A549 (cell line): ENCODE data around the gene SNX20. TPM values are rescaled to one million over a fixed set of nuclear protein-coding genes. Genes with fewer than 3 reads are reported as not detected.

ENCODE experiments used
- ATAC-seq, 2 experiments: fragments of 200-7000 bp in 1 of 2; fragments of >200 bp in 1 of 2; cut with Nextera tagmentation in 1 of 2; cut with Tn5 transposase in 1 of 2; 3 replicates each; pipeline versions ENCODE4 v1.8.0 to v1.9.1; 2018 to 2020; ENCODE audit warnings: mild to moderate bottlenecking in 1 of 2, moderate library complexity in 1 of 2
- CTCF ChIA-PET: fragments of 300-600 bp; sonication (Branson Sonifier 250); formaldehyde crosslinking; extraction: SDS; loops from one replicate; lab custom pipeline; 2021; ENCODE audit warnings: antibody characterized with exemption, inconsistent platforms; lab: Yijun Ruan, JAX
- POLR2A ChIA-PET: fragments of 350-600 bp; formaldehyde crosslinking; extraction: SDS; loops from one replicate; lab custom pipeline; 2021; ENCODE audit warnings: antibody characterized with exemption, inconsistent platforms; lab: Yijun Ruan, JAX
- DNase-seq, 2 experiments: peaks; one replicate each; pipeline versions ENCODE4 v3.0.0 to v3.0.0-alpha.2; 2011 to 2016; ENCODE audit warnings: low read depth in 1 of 2, low spot score in 1 of 2
- FAIRE-seq: peaks from 2 replicates; lab custom pipeline; 2011; peaks lifted over from hg19 to GRCh38; lab: Jason Lieb, UNC
- H3K27ac ChIP-seq, 2 experiments: fragments of >200 bp; sonication (Bioruptor Twin); formaldehyde crosslinking; 3 replicates each; pipeline ENCODE4 v1.5.1; 2016 to 2017
- H3K4me1 ChIP-seq: fragments of >200 bp; sonication (Bioruptor Twin); formaldehyde crosslinking; 3 replicates; pipeline ENCODE4 v1.6.1; 2016
- H3K4me2 ChIP-seq: fragments of >200 bp; sonication (Bioruptor Twin); formaldehyde crosslinking; 3 replicates; pipeline ENCODE4 v1.6.1; 2016
- H3K4me3 ChIP-seq: fragments of >200 bp; sonication (Bioruptor Twin); formaldehyde crosslinking; 3 replicates; pipeline ENCODE4 v1.5.1; 2016
- H3K9me3 ChIP-seq: fragments of >200 bp; sonication (Bioruptor Twin); formaldehyde crosslinking; 3 replicates; pipeline ENCODE4 v1.6.1; 2016
- CBX2 ChIP-seq: fragments of 200-600 bp; sonication (generic); IDR thresholded peaks from 2 replicates; pipeline ENCODE4 v1.6.1; 2016; ENCODE audit warnings: low read depth, mild to moderate bottlenecking, borderline replicate concordance
- CBX8 ChIP-seq: fragments of 200-600 bp; sonication (generic); IDR thresholded peaks from 2 replicates; pipeline ENCODE4 v1.6.1; 2016
- CEBPB ChIP-seq, 2 experiments: fragments of >200 bp in 1 of 2; sonication (Bioruptor Twin) in 1 of 2; formaldehyde crosslinking in 1 of 2; IDR thresholded peaks; 2 replicates each; pipeline ENCODE4 v1.6.1; 2012 to 2016
- EP300 ChIP-seq, 2 experiments: fragments of >200 bp; sonication (Bioruptor Twin); formaldehyde crosslinking; IDR thresholded peaks; 2 replicates in 1 of 2; 3 replicates in 1 of 2; pipeline ENCODE4 v1.6.1; 2016 to 2017
- FOXS1 ChIP-seq: fragments of 250-450 bp; sonication (Bioruptor Pico); IDR thresholded peaks from 2 replicates; pipeline ENCODE4 v1.5.0; 2020; ENCODE audit warnings: mild to moderate bottlenecking, moderate library complexity
- HDAC2 ChIP-seq: fragments of 200-600 bp; sonication (generic); IDR thresholded peaks from 2 replicates; pipeline ENCODE4 v1.6.1; 2016
- HES2 ChIP-seq: fragments of >200 bp; sonication (Bioruptor Twin); formaldehyde crosslinking; IDR thresholded peaks from 2 replicates; pipeline ENCODE4 v1.6.1; 2016
- HMGXB4 ChIP-seq: fragments of 250-450 bp; sonication (Bioruptor Pico); IDR thresholded peaks from 2 replicates; pipeline ENCODE4 v1.5.0; 2021; ENCODE audit warnings: mild to moderate bottlenecking, moderate library complexity, borderline replicate concordance
- HOXB5 ChIP-seq: fragments of 250-450 bp; sonication (Bioruptor Pico); IDR thresholded peaks from 2 replicates; pipeline ENCODE4 v1.5.0; 2020; ENCODE audit warnings: mild to moderate bottlenecking, moderate library complexity
- JUNB ChIP-seq: fragments of >200 bp; sonication (Bioruptor Twin); formaldehyde crosslinking; IDR thresholded peaks from 2 replicates; pipeline ENCODE4 v1.6.1; 2016
- KDM5A ChIP-seq: fragments of 200-600 bp; sonication (generic); IDR thresholded peaks from 2 replicates; pipeline ENCODE4 v1.6.1; 2016; ENCODE audit warnings: antibody characterized with exemption, mild to moderate bottlenecking
- MAFK ChIP-seq: fragments of 450-650 bp; IDR thresholded peaks from 2 replicates; pipeline ENCODE4 v1.6.1; 2014; ENCODE audit not compliant: partially characterized antibody
- MAZ ChIP-seq: fragments of 150-350 bp; IDR thresholded peaks from 2 replicates; pipeline ENCODE4 v1.6.1; 2014; ENCODE audit warnings: antibody characterized with exemption, low read depth, low read length, borderline replicate concordance
- NR3C1 ChIP-seq: fragments of >200 bp; sonication (Bioruptor Twin); formaldehyde crosslinking; IDR thresholded peaks from 3 replicates; pipeline ENCODE4 v1.6.1; 2017
- RAD21 ChIP-seq, 2 experiments: fragments of >200 bp in 1 of 2; sonication (Bioruptor Twin) in 1 of 2; formaldehyde crosslinking in 1 of 2; IDR thresholded peaks in 1 of 2; conservative IDR thresholded peaks in 1 of 2; 2 replicates in 1 of 2; 3 replicates in 1 of 2; pipeline ENCODE4 v1.6.1; 2012 to 2018; ENCODE audit warnings: inconsistent platforms in 1 of 2
- RARB ChIP-seq: fragments of 250-450 bp; sonication (Bioruptor Pico); IDR thresholded peaks from 2 replicates; pipeline ENCODE4 v1.8.0; 2021; ENCODE audit warnings: mild to moderate bottlenecking, moderate library complexity
- RCOR1 ChIP-seq: fragments of 150-350 bp; IDR thresholded peaks from 2 replicates; pipeline ENCODE4 v1.6.1; 2014; ENCODE audit warnings: antibody characterized with exemption, low read length, low read depth
- SMC3 ChIP-seq: fragments of >200 bp; sonication (Bioruptor Twin); formaldehyde crosslinking; IDR thresholded peaks from 3 replicates; pipeline ENCODE4 v1.6.1; 2018; ENCODE audit warnings: inconsistent platforms
- SREBF2 ChIP-seq: fragments of 450-650 bp; IDR thresholded peaks from 2 replicates; pipeline ENCODE4 v1.6.1; 2014; ENCODE audit warnings: mild to moderate bottlenecking, moderate library complexity
- TFCP2L1 ChIP-seq: fragments of 250-450 bp; sonication (Bioruptor Pico); IDR thresholded peaks from 2 replicates; pipeline ENCODE4 v1.5.0; 2021; ENCODE audit warnings: mild to moderate bottlenecking
- ZC3H11A ChIP-seq: fragments of 450-650 bp; IDR thresholded peaks from 2 replicates; pipeline ENCODE4 v1.6.1; 2014; ENCODE audit warnings: antibody characterized with exemption, mild to moderate bottlenecking
- ZFP36 ChIP-seq: fragments of 450-650 bp; IDR thresholded peaks from 2 replicates; pipeline ENCODE4 v1.6.1; 2014; ENCODE audit warnings: borderline replicate concordance; ENCODE audit not compliant: partially characterized antibody
- WGBS: methylation state at CpG from one replicate; pipeline ENCODE4 v1.1.6; 2017; ENCODE audit errors: missing lambda C conversion rate; 5-methylcytosine and 5-hydroxymethylcytosine counted together
- polyA minus RNA-seq: library from RNA; depleted of rRNA, polyadenylated mRNA; stranded (reverse); fragments of >200 nt; gene quantifications from 2 replicates; pipeline ENCODE4 v1.2.3, GENCODE V29; 2011; rRNA and poly(A)+ RNA removed
- polyA plus RNA-seq, 4 experiments: library from polyadenylated mRNA; depleted of rRNA in 3 of 4; stranded (reverse); fragments of >200 nt; fragmentation: RNase III in 1 of 4; extraction: RNeasy Plus Mini Kit Qiagen cat#74134 plus additional on column Dnase treatment in 1 of 4; gene quantifications; 2 replicates in 3 of 4; 3 replicates in 1 of 4; pipeline ENCODE4 v1.2.3, GENCODE V29; 2011 to 2017
- TF ChIP-seq, protein P1 (sequence below): fragments of 450-650 bp; IDR thresholded peaks from 2 replicates; pipeline ENCODE4 v1.6.1; 2014; ENCODE audit warnings: antibody characterized with exemption
- TF ChIP-seq, protein P2 (sequence below): IDR thresholded peaks from 2 replicates; pipeline ENCODE4 v1.6.1; 2012; ENCODE audit warnings: low read depth, borderline replicate concordance

SNX20 gene
- polyA plus RNA-seq (2011; rRNA removed) (not detected in 2 replicates), polyA plus RNA-seq (2017; fragmentation: RNase III; extraction: RNeasy Plus Mini Kit Qiagen cat#74134 plus additional on column Dnase treatment) (not detected in 3 replicates), polyA minus RNA-seq (not detected in 2 replicates)
- not detected in 2 replicates for polyA plus RNA-seq (2012; cell fraction: cytosol; rRNA removed)
- not detected in 2 replicates for polyA plus RNA-seq (2012; cell fraction: nucleus; rRNA removed)

DNA sequence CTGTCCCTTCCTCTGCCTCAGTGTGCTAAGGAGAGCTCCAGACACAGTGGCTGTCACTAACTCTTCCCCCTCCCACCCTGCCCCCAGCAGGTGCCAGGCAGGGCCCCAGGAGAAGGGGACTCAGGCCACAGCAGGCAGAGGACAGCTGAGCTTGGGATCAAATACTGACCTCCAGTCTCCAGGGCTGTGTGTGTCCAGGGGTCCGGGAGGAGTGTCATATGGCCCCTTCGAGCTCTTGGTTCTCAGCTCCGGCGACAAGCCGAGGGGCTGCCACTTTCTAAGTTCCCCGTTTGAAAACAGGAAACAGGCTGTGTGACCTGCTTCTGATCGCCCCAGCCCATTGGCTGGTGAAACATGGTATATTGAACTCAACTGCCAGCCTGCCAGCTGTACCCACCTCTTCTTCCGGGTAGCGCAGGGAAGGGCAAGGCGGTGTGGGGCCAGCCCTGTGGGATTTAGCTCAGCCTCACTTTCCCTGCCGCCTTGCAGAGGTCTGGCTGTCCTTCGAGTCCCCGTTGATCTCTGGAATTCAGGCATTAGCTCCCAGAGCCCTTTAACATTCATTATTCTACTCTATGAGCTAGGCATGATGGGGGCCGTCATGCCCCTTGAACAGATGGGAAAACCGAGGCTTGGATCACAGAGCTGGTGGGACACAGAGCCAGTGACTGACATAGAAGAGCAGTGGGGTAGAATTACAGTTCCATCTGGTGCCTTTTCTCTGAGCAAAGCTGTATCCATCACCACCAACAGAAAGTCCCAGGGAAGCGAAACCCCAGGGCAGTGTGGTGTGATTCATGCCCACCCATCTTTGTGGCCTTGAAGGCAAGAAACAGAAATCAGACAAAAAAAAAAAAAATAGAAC lies at the start of gene SNX20:
TSS of gene SNX20 (minus strand) at position 292 of the 865 bp plus-strand sequence. CDS start 3,786 bp downstream, outside the sequence.
- no peak within 1 kb of the TSS for H3K27ac ChIP-seq
- no peak for TF ChIP-seq HMGXB4 (CRISPR knock-in tag)
- TF ChIP-seq CEBPB (IDR thresholded peaks at IDR 0.05), result no peak
- TF ChIP-seq EP300 (IDR thresholded peaks at IDR 0.05), result no peak
- no peak for TF ChIP-seq SREBF2
- TF ChIP-seq RCOR1, result no peak
- ChIA-PET POLR2A (no interaction called here), CTCF (interaction anchor here (0.9 to 4.7 kb wide), 4 partner anchors 10 to 16 kb away, joined by 3 to 24 read pairs (median 6); no protein-coding TSS in a partner anchor)
- no peak for DNase-seq
- FAIRE-seq, result no peak
- no peaks in the 10 kb centered on the region for H3K4me1 ChIP-seq
- WGBS, result 39% methylated on average over 12 of the region's 16 CpGs
- H3K4me3 ChIP-seq, result no peak within 1 kb of the TSS
- ATAC-seq, result no peak
- no peaks in the 10 kb centered on the region for H3K9me3 ChIP-seq
- no peak within 1 kb of the TSS for H3K4me2 ChIP-seq

DNA sequence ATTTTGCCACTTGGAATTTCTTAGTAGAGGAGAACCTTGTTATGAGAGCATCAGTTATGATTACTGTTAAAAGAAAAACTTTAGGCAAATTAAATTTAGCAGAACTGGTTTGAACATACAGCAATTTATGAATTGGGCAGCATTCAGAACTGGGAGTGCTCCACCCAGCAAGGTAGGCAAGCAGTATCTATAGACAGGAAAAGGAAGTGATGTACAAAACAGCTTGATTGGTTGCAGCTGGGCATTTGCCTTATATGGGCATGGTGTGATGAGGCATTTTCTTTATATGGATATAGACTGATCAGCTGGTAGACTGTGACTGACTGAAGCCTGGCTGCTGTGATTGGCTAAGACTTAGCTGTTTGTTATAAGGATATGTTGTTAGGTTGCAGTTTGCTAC lies 43.2 kb upstream of the SNX20 start:
- DNase-seq (no peak), ATAC-seq (no peak), FAIRE-seq (no peak)
- Histone ChIP-seq H3K9me3 (no peaks in the 10 kb centered on the region), H3K4me2 (no peak overlapping the region), H3K4me1 (no peaks in the 10 kb centered on the region), H3K27ac (no peak overlapping the region), H3K4me3 (no peak overlapping the region)
- ChIA-PET CTCF (interaction anchor here (0.6 kb wide), 1 partner anchor 491 kb away, joined by 3 read pairs; no protein-coding TSS in a partner anchor), POLR2A (no interaction called here)
- no peak for TF ChIP-seq HOXB5 (CRISPR knock-in tag)
- TF ChIP-seq ZC3H11A, result no peak

- Histone ChIP-seq H3K4me1 (no peaks in the 10 kb centered on the region), H3K27ac (no peak overlapping the region), H3K4me2 (no peak overlapping the region), H3K4me3 (no peak overlapping the region), H3K9me3 (no peaks in the 10 kb centered on the region)
- ATAC-seq, result no peak
- no peak for DNase-seq
- WGBS, result 28% methylated on average over 2 of the region's 2 CpGs
- ChIA-PET POLR2A (no interaction called here), CTCF (no interaction called here)
- FAIRE-seq, result no peak
- TF ChIP-seq, protein P1, sequence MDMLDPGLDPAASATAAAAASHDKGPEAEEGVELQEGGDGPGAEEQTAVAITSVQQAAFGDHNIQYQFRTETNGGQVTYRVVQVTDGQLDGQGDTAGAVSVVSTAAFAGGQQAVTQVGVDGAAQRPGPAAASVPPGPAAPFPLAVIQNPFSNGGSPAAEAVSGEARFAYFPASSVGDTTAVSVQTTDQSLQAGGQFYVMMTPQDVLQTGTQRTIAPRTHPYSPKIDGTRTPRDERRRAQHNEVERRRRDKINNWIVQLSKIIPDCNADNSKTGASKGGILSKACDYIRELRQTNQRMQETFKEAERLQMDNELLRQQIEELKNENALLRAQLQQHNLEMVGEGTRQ, result no peak
- no peak for TF ChIP-seq MAZ
Measured at GRCh38 chr16:50722960-50723359, 41.8 kb upstream of the SNX20 start.

GRCh38 chr16:50722405-50722737 lies 41.3 kb upstream of the SNX20 start:
- FAIRE-seq, result no peak
- ATAC-seq, result no peak
- no peak overlapping the region for H3K4me2 ChIP-seq
- TF ChIP-seq HOXB5 (CRISPR knock-in tag), result no peak
- TF ChIP-seq RCOR1, result no peak
- no peak for TF ChIP-seq HES2
- no peak for TF ChIP-seq KDM5A
- TF ChIP-seq SREBF2, result no peak
- TF ChIP-seq ZFP36, result no peak
- TF ChIP-seq FOXS1 (CRISPR knock-in tag), result no peak
- no peak for TF ChIP-seq TFCP2L1 (CRISPR knock-in tag)
- TF ChIP-seq HDAC2, result no peak
- TF ChIP-seq NR3C1, result no peak
- TF ChIP-seq MAFK, result no peak
- TF ChIP-seq SMC3, result no peak
- no peak for TF ChIP-seq RAD21 (conservative IDR thresholded peaks at IDR 0.05 in 1 of 2, IDR thresholded peaks at IDR 0.05 in 1 of 2)
- no peak for TF ChIP-seq RARB (CRISPR knock-in tag)
- TF ChIP-seq CBX8, result no peak
- no peak for TF ChIP-seq HMGXB4 (CRISPR knock-in tag)
- TF ChIP-seq, protein P2, sequence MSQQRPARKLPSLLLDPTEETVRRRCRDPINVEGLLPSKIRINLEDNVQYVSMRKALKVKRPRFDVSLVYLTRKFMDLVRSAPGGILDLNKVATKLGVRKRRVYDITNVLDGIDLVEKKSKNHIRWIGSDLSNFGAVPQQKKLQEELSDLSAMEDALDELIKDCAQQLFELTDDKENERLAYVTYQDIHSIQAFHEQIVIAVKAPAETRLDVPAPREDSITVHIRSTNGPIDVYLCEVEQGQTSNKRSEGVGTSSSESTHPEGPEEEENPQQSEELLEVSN, result no peak
- TF ChIP-seq CBX2, result no peak
- TF ChIP-seq JUNB, result no peak

More at GRCh38 chr16:50722405-50722737, 41.3 kb upstream of the SNX20 start:
- CTCF ChIA-PET, result interaction anchor here (1.3 to 1.5 kb wide), 2 partner anchors 57 to 84 kb away, joined by 4 to 6 read pairs; no protein-coding TSS in a partner anchor
- no peaks in the 10 kb centered on the region for H3K9me3 ChIP-seq
- POLR2A ChIA-PET, result no interaction called here
- H3K27ac ChIP-seq, result no peak overlapping the region
- whole genome bisulfite sequencing, result 9% methylated on average over 1 of the region's 1 CpG
- no peak overlapping the region for H3K4me3 ChIP-seq
- no peak for DNase-seq
- H3K4me1 ChIP-seq, result no peaks in the 10 kb centered on the region
